Fibroblast of skin of left biceps (primary cell): Measurements from ENCODE around the gene STARD10.
A peak's percentile ranks its signal among the peaks of the same experiment; 100 is the strongest.
"Not testable (repeated sequence)": the region's sequence is repeated elsewhere in the genome, so short reads cannot be mapped to it uniquely, and the experiment has no call there.

Experiments
- DNase-seq, 2 experiments: peaks; one replicate each; pipeline ENCODE4 v3.0.0-alpha.2; 2013; ENCODE audit warnings: low read depth in 2 of 2

STARD10 gene, protein sequence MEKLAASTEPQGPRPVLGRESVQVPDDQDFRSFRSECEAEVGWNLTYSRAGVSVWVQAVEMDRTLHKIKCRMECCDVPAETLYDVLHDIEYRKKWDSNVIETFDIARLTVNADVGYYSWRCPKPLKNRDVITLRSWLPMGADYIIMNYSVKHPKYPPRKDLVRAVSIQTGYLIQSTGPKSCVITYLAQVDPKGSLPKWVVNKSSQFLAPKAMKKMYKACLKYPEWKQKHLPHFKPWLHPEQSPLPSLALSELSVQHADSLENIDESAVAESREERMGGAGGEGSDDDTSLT

DNA sequence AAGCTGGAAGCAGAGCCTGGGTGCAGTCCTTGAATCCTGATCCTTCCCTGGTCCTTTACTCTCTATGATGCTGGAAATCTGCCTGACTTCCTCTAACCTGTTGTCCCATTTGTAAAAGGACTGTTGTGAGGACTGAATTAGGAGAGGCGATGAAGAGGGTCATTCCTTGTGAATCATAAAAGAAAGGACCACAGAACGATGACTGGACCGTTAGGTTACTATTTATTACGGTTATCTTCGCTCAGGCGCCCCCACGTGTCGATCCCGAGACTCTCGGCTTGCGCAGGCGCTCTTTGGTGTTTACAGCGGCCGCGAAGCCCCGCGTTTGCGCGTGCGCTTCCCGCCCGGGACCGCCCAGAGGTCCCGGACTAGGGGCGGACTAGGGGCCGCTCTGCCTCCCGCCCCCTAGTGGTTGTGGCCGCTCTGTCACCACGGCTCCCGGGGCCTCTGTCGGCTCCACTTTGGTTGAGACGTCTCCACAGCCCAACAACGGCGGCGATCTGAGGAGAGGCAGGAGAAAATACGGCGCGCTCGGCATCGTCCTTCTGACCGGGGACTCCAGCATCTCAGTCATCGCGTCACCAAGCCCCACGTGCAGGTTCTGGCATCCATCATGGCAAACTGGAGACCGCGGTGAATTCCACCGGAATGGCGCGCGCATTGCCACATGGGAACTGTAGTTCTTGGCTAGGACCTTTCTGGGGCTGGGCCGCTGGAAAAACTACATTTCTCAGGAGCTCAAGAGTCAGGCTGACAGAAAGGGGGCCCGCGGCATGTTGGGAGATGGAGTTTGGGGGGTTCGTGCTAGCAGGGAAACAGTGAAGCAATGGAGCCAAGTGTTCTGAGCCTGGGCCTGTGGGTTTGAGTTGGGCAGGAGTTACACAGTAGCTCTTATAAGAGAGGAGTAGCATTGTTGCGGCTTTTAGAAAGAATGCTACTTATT lies at the start of gene STARD10:
TSS of gene STARD10 (minus strand) at position 623 of the 943 bp plus-strand sequence. CDS start 12,866 bp downstream, outside the sequence.
- peak; percentile 89 for DNase-seq

DNA sequence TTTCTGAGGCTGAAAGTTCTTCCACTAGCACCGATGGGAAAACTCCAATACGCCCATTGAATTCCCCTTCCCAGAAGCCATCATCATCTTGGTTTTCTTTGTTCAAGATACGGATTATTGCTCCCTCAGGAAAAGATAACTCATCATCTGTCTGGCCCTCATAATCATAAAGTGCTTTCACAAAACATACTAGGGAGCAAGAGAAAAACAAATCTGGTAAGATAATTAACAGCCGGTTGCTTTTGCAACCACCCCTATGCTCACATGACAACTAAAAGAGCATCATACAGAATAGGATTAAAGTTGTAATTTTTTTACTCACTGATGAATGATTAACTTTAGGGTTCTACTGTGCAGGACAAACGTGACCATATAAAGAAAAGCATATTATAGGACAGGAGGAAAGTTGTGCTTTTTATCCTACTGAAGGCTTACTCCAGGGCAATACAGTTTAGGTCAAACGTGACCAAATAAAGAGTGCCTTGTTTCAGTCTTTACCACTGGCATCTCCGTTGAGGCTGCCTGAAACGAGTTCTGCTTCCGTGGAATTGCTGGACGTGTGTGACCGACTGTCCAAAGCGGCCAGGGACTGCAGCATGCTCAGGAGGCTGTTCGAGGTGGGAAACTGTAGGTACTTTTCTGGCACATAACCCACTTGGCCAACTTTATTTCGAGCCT lies 48.9 kb upstream of the STARD10 start:
- DNase-seq = no peak

DNA sequence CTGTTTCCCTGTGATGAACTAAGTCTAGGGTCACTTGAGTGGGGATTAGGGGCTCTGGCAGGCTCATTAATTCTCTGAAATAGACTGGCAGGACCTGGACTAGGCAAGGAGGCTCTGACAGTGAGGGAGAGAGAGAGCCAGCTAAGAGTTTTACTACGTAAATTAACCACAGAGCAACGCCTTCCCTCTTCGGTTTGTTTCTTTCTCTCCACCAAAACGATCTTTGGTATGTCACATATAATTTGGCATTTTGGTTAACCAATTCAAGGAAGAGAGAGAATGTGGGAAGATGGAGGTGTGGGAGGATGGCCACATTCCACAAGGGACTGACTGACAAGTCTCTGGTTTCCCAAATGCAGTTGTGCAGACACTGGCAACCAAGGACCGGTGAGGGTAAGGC lies 48.3 kb upstream of the STARD10 start:
- DNase-seq = no peak

DNA sequence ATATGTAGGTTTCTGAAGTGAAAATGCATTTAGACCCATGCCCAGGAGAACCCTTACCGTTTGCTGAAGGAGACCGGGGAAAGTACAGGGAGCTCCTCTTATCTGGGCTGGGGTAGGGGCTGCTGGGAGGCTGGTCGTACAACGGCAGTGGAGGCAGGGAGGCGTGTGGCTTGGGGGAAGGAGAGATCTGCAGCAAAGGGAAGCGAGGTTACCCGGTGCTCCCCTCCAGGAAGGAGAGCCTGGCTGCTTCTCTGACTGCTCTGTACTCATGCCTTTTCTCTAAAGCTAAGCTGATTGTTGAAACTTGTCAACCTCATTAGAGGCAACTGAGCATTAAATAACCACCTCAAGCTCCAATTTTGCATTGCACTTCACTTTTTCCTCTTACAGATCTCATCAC lies 47.5 kb upstream of the STARD10 start:
- no peak for DNase-seq

DNA sequence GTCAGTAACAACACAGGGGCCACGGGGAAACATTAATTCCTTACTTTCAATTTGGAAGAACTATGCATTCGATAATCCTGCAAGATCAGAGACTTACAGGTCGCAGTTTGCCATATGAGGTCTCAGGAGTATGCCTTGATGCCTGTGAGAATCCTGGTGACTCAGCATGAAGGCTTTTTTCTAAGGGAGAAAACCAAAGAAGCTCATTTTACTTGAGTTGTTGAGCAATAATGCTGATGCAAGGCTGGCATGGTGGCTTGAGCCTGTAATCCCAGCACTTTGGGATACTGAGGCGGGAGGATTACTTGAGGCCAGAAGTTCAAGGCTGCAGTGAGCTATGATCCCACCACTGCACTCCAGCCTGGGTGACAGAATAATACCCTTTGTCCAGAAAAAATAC lies 46.9 kb upstream of the STARD10 start:
- DNase-seq = peak; percentile 71 to 76

DNA sequence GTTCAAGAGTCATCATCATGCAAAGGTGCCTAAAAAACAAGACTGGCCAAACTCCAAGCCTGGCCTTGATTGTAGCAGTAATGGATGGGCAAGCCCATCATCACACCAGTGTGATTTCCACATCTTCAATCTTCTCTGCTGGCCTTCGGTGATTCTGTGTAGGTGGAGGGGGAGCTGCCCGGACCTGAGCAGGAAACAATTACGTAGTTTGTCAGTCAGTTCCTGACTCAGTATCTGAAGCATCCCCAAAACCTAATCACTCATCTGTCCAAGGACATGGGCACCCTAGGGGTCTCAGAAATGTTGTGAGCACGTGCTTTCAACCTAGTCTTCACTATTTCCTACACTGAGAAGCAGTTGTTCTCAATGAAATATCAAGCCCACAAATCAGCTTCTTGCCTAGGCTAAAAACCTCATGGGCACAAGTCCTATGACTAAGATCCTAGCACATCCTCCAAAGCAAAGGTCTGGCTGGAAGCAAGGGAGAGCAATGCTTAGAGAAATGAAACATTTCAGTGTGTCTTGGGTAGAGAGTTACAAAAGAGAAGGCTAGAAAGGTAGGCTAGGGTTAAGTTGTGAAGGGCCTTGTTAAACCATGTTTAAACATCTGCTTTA lies 45.0 kb upstream of the STARD10 start:
- no peak for DNase-seq

DNA sequence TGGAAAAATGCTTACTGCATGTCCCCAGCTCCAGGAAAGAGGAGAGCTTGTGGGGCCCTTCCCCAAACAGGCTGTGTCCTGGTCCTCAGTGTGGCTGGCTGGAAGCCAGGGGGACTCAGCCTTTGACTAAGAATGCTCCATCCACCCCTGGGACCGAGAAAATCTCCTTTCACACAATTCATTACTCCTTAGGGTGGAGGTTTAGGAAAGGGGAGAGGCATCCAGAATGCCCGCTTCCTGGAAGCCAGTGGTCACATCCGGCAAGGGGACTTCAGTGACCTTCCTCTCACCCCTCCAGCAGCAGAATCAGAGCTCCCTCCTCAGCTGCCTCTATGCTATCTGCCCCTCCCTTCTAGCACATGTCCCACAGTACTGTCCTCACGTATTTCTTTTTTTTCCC lies 42.3 kb upstream of the STARD10 start:
- no peak for DNase-seq

DNA sequence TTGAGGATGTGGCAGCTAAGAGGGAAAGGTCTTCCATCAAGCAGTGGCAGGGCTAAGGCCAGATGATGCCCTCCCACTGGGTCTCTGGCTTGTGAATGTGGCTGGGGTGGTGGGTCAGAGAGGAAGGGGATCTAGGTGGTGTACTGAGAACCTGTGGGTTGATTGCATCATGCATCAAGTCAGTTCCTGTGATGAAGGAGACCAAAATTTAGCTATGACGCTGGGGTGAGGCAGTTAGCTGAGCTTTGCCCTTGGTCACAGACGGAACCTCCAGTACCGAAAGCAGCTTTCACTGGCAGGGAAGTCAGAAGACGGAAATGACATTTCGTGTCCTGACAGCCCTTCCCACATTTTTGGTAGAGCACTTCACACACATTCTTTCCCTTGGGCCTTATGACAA lies 41.1 kb upstream of the STARD10 start:
- no peak for DNase-seq

DNA sequence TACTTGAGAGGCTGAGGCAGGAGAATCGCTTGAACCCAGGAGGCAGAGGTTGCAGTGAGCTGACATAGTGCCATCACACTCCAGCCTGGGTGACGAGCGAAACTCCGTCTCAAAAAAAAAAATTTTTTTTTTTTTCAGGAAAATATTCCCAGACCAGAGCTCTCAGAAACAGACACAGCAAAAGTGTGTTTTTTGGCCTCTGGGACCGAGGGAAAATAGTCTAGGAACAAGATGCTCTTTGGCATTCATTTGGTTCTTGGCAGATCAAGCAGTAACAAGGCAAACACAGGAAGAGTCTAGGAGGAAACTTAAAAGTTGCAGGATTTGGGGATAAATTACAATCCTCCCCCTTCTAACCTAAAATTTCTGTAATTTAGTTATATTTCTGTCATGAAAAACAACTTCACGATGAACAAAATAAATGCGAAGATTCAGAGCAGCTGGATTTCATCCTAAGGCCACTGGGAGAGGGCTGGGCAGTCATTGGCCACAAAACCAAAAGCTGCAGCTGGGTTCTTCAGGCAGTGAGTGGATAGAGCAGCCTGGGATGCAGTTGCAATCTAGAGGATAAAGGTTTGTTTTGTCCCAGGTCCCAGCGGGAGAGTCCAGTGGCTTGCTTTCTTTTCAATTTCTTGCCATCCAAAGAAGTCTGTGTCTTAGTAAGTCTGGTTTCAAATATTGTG lies 40.1 kb upstream of the STARD10 start:
- no peak for DNase-seq

DNA sequence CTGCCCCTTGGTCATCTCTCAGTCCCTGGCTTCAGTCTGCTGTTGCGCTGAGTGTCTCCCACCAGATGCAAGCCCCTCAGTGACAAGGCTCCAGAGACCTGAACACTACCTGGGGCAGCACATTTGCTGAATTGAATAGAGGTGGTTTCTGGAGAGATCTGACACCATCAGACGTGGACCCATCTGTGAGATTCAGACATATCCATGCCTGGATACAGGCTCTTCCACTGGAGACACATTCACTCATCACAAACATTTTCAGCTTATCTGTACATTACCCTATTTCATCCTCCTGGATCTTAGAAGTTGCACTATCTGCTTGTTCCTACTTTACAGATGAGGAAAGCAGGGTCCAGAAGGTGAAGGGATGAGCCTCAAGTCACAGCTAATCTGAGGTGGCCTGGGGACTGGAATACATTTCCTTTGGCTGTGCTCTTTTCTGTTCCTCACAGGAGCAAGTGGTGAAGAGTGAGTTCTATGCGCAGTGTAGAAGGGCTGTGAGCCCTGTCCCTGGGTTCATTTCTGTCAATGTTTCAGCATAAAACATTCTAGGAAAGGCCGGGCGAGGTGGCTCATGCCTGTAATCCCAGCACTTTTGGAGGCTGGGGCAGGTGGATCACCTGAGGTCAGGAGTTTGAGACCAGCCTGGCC lies 39.4 kb upstream of the STARD10 start:
- no peak for DNase-seq

DNA sequence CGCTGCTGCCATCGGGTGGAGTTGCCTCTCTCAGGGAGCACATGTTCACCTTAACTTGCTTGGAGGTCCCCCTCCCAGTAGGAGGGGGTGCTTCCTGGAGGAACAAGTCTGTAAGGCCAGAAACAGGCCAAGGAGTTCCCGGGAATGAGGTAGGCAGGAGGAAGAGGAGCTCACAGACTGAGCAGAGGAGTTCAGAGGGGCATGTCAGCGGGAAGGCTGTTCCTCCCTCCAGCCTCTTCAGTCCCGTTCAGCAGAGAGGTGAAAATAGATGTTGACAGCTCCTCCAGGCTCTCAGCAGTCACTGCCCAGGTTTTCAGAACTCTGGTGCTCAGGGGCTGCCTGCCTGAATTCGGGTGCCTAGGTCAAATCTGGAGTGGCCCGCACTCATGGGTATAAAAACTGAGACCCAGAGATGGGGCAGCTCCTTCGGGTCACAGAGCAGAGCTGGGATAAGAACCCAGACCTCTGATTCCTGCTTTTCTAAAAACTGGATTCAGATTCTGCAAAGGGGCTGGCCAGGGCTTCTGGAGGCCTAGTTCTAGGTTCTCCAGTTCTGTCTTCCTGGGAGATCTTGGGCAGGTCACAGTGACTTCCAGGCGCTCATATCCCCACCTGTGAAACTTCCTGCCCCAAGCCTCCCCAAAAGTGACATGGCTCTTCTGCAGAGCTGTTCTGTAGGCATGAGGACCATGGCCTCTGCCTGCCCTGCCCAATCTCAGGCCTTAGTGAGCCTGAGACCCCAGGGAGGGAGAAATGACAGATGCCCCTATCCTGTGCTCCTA lies 38.6 kb upstream of the STARD10 start:
- DNase-seq = no peak

DNA sequence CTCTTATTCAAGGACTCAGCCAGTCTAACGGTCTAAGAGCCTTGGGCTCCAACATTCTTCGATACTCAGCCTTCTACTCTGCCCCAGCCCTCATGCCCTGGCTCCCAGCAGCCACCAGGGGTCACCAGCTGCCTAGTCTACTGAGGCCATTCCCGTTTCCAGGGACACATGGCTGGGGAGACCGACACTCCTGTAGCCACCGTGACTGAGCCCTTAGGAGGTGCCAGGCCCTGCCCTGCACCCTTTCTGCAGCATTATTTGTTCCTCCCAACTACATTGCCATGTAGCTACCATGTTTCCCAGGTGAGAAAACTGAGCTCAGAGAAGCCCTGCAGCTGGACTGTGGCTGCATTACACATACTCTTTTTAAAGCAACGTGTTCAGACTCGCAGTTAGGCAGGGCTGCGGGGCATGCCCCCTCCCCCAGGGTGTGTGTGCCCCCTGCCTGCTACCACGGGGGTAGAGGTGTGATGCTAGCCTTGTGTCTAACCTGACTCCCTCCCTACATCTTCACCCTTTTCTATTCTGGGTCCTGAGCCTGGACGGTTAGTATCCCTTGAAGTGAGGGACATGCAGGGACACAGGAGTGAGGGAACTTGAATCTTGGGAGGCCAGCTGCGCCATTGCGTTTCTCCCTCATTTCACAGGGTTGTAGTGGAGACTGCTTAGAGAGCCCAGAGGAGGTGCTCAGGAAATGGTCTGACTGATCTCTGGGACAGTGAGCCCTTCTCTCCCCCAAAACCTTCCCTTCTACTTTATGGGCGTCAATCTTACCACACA lies 37.9 kb upstream of the STARD10 start:
- DNase-seq = no peak

DNA sequence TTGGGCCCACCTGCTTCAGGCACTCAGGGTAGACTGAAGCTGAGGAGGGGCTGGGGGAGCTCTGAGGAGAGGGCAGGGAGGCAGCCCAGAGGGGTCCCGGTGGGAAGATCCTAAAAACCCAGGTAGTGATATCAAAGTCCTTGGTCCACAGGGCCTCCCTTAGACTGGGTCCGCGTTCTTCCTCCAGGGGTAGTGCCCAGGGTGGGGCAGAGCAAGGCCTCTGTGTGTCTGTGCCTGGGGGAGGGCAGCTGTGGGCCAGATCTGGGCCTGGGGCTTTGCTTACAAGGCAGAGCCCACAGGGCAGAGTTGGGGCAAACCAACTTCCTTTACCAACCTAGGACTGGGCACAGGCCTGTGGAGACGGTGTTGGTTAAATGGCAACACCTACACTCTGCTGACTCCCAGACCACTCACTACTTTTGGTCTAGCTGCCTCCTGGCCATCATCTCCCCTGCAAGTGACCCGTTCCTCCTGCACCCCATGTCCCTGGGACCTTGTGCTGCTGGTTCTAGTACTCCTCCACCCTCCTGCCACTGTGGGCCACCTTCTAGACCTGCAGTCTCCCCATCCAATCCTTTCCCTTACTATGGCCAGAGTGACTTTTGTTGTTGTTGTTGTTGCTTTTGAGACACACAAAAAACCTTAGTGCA lies 36.2 kb upstream of the STARD10 start:
- no peak for DNase-seq

DNA sequence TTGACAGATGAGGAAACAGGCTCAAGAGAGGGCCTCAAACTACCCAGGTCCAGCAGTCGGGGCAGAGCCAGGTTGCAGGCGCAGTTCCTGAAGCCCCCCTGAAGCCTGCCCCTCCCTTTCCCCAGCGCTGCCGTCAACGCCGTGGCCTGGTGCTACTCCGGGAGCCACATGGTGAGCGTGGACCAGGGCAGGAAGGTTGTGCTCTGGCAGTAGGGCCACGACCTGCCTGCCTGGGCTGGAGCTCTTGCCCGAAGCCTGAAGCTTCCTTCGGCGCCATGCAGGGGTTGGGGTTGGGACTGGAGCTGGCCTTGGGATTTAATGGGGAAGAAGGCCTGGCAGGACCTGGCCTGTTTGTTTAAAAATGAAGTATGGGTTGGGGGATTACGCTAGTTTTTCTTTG lies 35.3 kb upstream of the STARD10 start:
- no peak for DNase-seq

DNA sequence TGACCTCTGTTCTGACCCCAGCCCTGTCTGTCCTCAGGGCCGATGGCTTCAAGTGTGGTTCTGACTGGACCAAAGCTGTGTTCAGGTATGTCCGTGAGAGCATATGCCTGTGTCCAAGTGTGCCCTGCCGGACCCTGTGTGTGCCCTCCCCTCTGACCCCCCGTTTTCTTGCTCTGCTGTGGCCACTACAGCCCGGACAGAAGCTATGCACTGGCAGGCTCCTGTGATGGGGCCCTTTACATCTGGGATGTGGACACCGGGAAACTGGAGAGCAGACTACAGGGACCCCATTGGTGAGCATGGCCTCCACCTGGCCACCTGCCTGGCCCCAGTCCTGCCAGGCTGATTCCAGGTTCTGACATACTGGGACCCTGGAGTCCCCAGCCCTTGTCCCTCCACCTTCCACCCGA lies 34.9 kb upstream of the STARD10 start:
- no peak for DNase-seq

DNA sequence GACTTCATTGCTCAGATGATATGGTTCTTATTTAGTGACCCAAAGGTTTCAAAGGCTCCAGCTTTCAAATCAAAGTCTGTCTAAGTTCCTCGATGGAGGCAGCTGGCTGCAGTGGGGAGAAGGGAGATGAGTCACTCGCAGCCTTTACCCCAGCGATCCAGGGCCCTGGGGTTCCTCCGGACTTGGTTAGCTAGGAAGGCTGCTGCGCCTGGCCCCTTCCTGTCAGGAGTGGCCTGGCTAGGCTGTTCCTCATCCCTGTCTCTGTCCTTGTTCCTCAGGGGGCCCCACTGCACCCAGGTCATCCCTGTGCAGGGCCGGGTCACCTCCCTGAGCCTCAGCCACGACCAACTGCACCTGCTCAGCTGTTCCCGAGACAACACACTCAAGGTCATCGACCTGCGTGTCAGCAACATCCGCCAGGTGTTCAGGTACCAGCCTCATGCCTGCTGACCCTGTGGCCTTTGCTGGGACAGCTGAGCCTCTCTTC lies 34.3 kb upstream of the STARD10 start:
- no peak for DNase-seq

DNA sequence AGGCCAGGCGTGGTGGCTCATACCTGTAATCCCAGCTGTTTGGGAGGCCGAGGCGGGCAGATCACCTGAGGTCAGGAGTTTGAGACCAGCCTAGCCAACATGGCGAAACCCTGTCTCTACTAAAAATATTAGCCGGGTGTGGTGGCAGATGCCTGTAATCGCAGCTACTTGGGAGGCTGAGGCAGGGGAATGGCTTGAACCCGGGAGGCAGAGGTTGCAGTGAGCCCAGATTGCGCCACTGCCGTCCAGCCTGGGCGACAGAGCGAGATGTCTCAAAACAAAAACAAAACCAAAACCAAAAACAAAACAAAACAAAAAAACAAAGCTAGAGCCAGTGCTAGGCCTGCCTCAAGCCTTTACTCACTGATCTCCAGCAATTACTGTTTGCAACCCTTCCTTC lies 33.8 kb upstream of the STARD10 start:
- not testable (repeated sequence) for DNase-seq

DNA sequence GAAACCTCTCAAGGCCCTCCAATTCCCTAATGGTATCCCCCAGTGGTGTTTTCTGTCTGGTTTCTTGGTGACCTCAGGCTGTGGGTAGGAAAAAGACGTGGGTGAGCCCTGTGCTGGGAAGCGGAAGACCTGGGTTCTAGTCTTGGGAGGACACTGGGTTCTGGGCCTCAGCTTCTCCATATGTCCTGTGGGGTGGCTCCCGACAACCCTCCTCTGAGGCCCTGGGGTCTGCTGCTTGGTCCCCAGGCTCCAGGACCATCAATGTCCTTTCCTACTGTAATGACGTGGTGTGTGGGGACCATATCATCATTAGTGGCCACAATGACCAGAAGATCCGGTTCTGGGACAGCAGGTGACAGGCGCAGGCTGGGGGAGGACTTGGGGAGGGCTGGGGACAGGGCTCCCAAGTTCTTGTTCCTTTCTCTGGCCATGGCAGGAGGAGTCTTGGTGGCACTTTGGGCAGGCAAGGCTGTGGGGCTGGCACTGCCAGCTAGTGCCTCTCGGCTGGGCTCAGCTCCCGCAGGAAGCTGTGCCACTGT lies 33.2 kb upstream of the STARD10 start:
- DNase-seq = no peak
